Neuron (in vitro differentiated cells): ENCODE measurements around the gene OR51Q1.

Experiments
- H2AFZ ChIP-seq: one replicate; pipeline ENCODE4 v1.6.1; 2013; ENCODE audit warnings: low read depth, mild to moderate bottlenecking, inconsistent platforms, low read length, moderate library complexity
- H3K27me3 ChIP-seq: one replicate; pipeline ENCODE4 v1.6.1; 2013; ENCODE audit warnings: low read length; ENCODE audit not compliant: insufficient read depth
- H3K36me3 ChIP-seq: one replicate; pipeline ENCODE4 v1.6.1; 2013; ENCODE audit warnings: low read length; ENCODE audit not compliant: insufficient read depth
- H3K4me1 ChIP-seq: one replicate; pipeline ENCODE4 v1.6.1; 2013; ENCODE audit warnings: low read length; ENCODE audit not compliant: insufficient read depth
- H3K4me3 ChIP-seq: 2 replicates; pipeline ENCODE4 v1.5.1; 2013; ENCODE audit warnings: mild to moderate bottlenecking, low read length, moderate library complexity
- H3K9me3 ChIP-seq: one replicate; pipeline ENCODE4 v1.6.1; 2013; ENCODE audit warnings: low read length

OR51Q1 gene

GRCh38 chr11:5449432-5449831, 27.5 kb downstream of the OR51Q1 start:
- Histone ChIP-seq H3K4me1 (no peaks in the 10 kb centered on the region), H3K4me3 (no peak overlapping the region), H3K27me3 (no peaks in the 10 kb centered on the region), H3K9me3 (no peaks in the 10 kb centered on the region), H3K36me3 (no peaks in the 10 kb centered on the region), H2AFZ (no peak overlapping the region)

- no peaks in the 10 kb centered on the region for H3K4me1 ChIP-seq
- H3K4me3 ChIP-seq, result no peak overlapping the region
- no peaks in the 10 kb centered on the region for H3K9me3 ChIP-seq
- H3K36me3 ChIP-seq, result no peaks in the 10 kb centered on the region
- no peak overlapping the region for H2AFZ ChIP-seq
- no peaks in the 10 kb centered on the region for H3K27me3 ChIP-seq
Observed at GRCh38 chr11:5460983-5461621, 39.2 kb downstream of the OR51Q1 start.

GRCh38 chr11:5467527-5467926, 45.6 kb downstream of the OR51Q1 start:
- no peak overlapping the region for H2AFZ ChIP-seq
- no peak overlapping the region for H3K4me3 ChIP-seq
- no peaks in the 10 kb centered on the region for H3K9me3 ChIP-seq
- H3K27me3 ChIP-seq, result no peaks in the 10 kb centered on the region
- no peaks in the 10 kb centered on the region for H3K4me1 ChIP-seq
- no peaks in the 10 kb centered on the region for H3K36me3 ChIP-seq
